Breast epithelium (tissue), 4 donors: Measurements from ENCODE around the gene PNKD. TPM values are rescaled to one million over a fixed set of nuclear protein-coding genes. Genes with fewer than 3 reads are reported as not detected.
A peak's percentile ranks its signal among the peaks of the same experiment; 100 is the strongest.

ENCODE experiments used
- DNase-seq, 2 donors: peaks; one replicate each; pipeline ENCODE4 v3.0.0-alpha.2; 2019; ENCODE audit warnings: low spot score in 2 of 2
- H3K27ac ChIP-seq, 2 donors: fragments of 200-600 bp; sonication (generic) in 1 of 2; one replicate each; pipeline ENCODE4 v1.5.1; 2016 to 2019; ENCODE audit warnings: mild to moderate bottlenecking in 1 of 2
- H3K27me3 ChIP-seq, 2 donors: fragments of 200-600 bp; sonication (generic) in 1 of 2; one replicate each; pipeline versions ENCODE4 v1.5.1 to v1.6.0; 2017 to 2019; ENCODE audit warnings: control low read depth in 1 of 2, mild to moderate bottlenecking in 1 of 2
- H3K36me3 ChIP-seq: fragments of 200-600 bp; one replicate; pipeline ENCODE4 v1.5.1; 2019
- H3K4me1 ChIP-seq, 2 donors: fragments of 200-600 bp; sonication (generic); one replicate each; pipeline ENCODE4 v1.5.1; 2016 to 2019; ENCODE audit warnings: control low read depth in 1 of 2
- H3K4me3 ChIP-seq, 3 donors: fragments of 200-600 bp; sonication (generic); 1 replicate in 2 of 3; 2 replicates in 1 of 3; pipeline ENCODE4 v1.5.1; 2016 to 2019; ENCODE audit warnings: mild to moderate bottlenecking in 3 of 3, moderate library complexity in 2 of 3
- H3K9me3 ChIP-seq, 2 donors: fragments of 200-600 bp; sonication (generic) in 1 of 2; one replicate each; pipeline ENCODE4 v1.5.1; 2016 to 2019; ENCODE audit warnings: control low read depth in 1 of 2
- POLR2A ChIP-seq: fragments of 450-650 bp; IDR thresholded peaks from one replicate; pipeline ENCODE4 v1.6.1; 2016; ENCODE audit warnings: antibody characterized with exemption, mild to moderate bottlenecking, moderate library complexity
- POLR2AphosphoS5 ChIP-seq, 3 donors: sonication (generic); formaldehyde crosslinking; IDR thresholded peaks; one replicate each; pipeline ENCODE4 v1.6.1; 2017; ENCODE audit warnings: antibody characterized with exemption in 3 of 3
- intact Hi-C: fragments of 100-400 bp; cut with DNase I; formaldehyde crosslinking; loops from one replicate; pipeline ENCODE4 v1.15.1; 2023; ENCODE audit warnings: low total_unique reads
- total RNA-seq, 3 donors: library from RNA; depleted of rRNA; stranded (reverse); fragments of >200 nt; gene quantifications; one replicate each; pipeline ENCODE4 v1.1.0, GENCODE V29; 2016
- TF ChIP-seq, protein P1 (sequence below), 3 donors: fragments of 450-650 bp; IDR thresholded peaks; one replicate each; pipeline ENCODE4 v1.5.1; 2016 to 2017; ENCODE audit warnings: antibody characterized with exemption in 3 of 3, mild to moderate bottlenecking in 3 of 3, moderate library complexity in 3 of 3

The PNKD gene
- total RNA-seq, 3 donors from 2014 or later: 30.2 to 48.3 (median 35.6) TPM

DNA sequence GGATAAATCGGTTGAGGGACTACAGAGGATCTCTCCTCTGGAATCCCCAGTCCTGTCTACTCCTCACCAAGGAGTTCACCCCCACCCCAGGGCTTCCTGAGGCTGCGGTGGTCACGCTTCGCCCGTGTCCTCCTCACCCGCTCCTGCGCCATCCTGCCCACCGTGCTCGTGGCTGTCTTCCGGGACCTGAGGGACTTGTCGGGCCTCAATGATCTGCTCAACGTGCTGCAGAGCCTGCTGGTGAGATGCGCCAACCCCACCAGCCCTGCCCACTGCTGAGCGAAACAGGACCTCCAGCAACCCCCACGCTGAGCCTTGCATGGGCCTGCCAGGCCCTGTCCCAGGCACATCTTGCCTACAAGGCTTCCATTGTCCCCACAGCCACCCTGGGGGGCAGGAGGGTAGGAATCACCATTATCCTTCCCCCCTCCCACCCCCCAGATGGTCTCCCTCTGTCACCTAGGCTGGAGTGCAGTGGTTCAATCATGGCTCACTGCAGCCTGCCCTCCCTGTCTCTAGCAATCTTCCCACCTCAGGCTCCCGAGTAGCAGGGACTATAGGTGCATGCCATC, 122.7 kb downstream of the PNKD start:
- TF ChIP-seq POLR2AphosphoS5 (IDR thresholded peaks at IDR 0.05) (no peak), POLR2A (no peak)
- TF ChIP-seq, protein P1, sequence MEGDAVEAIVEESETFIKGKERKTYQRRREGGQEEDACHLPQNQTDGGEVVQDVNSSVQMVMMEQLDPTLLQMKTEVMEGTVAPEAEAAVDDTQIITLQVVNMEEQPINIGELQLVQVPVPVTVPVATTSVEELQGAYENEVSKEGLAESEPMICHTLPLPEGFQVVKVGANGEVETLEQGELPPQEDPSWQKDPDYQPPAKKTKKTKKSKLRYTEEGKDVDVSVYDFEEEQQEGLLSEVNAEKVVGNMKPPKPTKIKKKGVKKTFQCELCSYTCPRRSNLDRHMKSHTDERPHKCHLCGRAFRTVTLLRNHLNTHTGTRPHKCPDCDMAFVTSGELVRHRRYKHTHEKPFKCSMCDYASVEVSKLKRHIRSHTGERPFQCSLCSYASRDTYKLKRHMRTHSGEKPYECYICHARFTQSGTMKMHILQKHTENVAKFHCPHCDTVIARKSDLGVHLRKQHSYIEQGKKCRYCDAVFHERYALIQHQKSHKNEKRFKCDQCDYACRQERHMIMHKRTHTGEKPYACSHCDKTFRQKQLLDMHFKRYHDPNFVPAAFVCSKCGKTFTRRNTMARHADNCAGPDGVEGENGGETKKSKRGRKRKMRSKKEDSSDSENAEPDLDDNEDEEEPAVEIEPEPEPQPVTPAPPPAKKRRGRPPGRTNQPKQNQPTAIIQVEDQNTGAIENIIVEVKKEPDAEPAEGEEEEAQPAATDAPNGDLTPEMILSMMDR (IDR thresholded peaks at IDR 0.05): no peak
- no peaks in the 10 kb centered on the region for H3K27me3 ChIP-seq
- H3K4me3 ChIP-seq: no peak overlapping the region
- intact Hi-C loops: no loop called here
- H3K4me1 ChIP-seq: peaks cover 0 to 3% of the 10 kb centered on the region in 2 donors
- H3K9me3 ChIP-seq: no peaks in the 10 kb centered on the region
- no peak for DNase-seq
- no peak overlapping the region for H3K27ac ChIP-seq
- H3K36me3 ChIP-seq: no peaks in the 10 kb centered on the region

DNA sequence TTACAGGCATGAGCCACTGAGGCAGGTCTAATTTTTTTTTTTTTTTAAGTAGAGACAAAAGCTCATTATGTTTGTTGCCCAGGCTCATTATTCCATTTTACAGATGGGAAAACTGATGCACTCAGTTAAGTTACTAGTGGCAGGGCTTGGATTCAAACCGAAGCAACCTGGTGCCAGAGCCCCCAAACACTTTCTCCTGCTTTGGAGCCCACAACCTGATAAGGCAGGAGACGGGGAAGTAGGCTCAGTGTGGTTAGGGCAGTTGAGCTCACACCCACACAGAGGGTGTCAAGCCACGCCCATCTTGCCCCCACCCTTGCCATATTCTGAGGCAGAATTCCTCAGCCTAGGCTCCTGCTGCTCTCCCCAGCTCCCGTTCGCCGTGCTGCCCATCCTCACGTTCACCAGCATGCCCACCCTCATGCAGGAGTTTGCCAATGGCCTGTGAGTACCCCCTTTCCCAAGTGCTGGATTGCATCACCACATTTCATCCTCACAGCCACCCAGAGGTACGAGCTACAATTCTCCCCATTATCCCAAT, 123.5 kb downstream of the PNKD start:
- intact Hi-C loops: no loop called here
- H3K4me1 ChIP-seq: peaks cover 0 to 3% of the 10 kb centered on the region in 2 donors
- no peaks in the 10 kb centered on the region for H3K36me3 ChIP-seq
- no peak overlapping the region for H3K27ac ChIP-seq
- H3K27me3 ChIP-seq: no peaks in the 10 kb centered on the region
- TF ChIP-seq POLR2AphosphoS5 (IDR thresholded peaks at IDR 0.05) (no peak), POLR2A (no peak)
- TF ChIP-seq, protein P1 (IDR thresholded peaks at IDR 0.05): no peak
- H3K9me3 ChIP-seq: no peaks in the 10 kb centered on the region
- H3K4me3 ChIP-seq: no peak overlapping the region
- DNase-seq: no peak

DNA sequence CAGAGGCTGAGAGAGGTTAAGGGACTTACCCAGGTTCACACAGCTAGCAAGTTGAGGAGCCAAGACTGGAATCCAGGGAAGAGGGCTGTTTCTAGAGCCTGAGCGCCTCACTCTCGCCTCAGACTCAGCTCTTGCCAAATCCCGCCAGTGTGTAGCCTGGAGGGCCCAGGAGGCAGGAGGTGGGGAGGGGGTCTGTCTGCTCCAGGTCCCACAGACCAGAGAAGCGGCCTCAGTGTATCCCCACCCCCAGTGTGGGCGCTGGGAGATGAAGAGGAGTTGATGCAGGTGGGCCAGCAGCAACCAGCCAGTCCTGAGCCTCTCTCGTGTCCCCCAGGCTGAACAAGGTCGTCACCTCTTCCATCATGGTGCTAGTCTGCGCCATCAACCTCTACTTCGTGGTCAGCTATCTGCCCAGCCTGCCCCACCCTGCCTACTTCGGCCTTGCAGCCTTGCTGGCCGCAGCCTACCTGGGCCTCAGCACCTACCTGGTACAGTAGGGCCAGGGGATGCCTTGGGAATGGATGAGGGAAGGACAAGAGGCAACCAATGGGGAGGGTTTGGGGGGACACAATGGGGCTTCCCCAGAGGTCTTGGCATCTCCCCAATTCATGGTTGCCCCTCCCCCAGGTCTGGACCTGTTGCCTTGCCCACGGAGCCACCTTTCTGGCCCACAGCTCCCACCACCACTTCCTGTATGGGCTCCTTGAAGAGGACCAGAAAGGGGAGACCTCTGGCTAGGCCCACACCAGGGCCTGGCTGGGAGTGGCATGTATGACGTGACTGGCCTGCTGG, 124.2 kb downstream of the PNKD start:
- H3K4me3 ChIP-seq: no peak overlapping the region
- peaks cover 0 to 3% of the 10 kb centered on the region in 2 donors for H3K4me1 ChIP-seq
- peak overlapping the region; percentile 21 to 97 for H3K27ac ChIP-seq
- no peak for DNase-seq
- TF ChIP-seq POLR2AphosphoS5 (IDR thresholded peaks at IDR 0.05): no peak
- no peak for TF ChIP-seq POLR2A
- TF ChIP-seq, protein P1 (IDR thresholded peaks at IDR 0.05): no peak
- intact Hi-C loops: no loop called here
- no peaks in the 10 kb centered on the region for H3K9me3 ChIP-seq
- H3K36me3 ChIP-seq: no peaks in the 10 kb centered on the region
- H3K27me3 ChIP-seq: no peaks in the 10 kb centered on the region

DNA sequence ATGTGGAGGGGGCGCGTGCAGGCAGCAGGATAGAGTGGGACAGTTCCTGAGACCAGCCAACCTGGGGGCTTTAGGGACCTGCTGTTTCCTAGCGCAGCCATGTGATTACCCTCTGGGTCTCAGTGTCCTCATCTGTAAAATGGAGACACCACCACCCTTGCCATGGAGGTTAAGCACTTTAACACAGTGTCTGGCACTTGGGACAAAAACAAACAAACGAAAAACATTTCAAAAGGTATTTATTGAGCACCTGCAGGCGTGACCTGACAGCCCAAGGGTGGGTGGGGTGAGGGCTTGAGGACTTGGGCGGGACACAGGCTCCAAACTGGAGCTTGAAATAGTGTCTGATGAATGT, 124.7 kb downstream of the PNKD start:
- no peak for TF ChIP-seq POLR2AphosphoS5 (IDR thresholded peaks at IDR 0.05)
- no peak for TF ChIP-seq POLR2A
- TF ChIP-seq, protein P1 (IDR thresholded peaks at IDR 0.05): no peak
- intact Hi-C loops: no loop called here
- H3K36me3 ChIP-seq: no peaks in the 10 kb centered on the region
- H3K27me3 ChIP-seq: no peaks in the 10 kb centered on the region
- H3K4me3 ChIP-seq: no peak overlapping the region
- DNase-seq: no peak
- H3K4me1 ChIP-seq: peaks cover 0 to 3% of the 10 kb centered on the region in 2 donors
- peak overlapping the region; percentile 21 to 97 for H3K27ac ChIP-seq
- no peaks in the 10 kb centered on the region for H3K9me3 ChIP-seq

DNA sequence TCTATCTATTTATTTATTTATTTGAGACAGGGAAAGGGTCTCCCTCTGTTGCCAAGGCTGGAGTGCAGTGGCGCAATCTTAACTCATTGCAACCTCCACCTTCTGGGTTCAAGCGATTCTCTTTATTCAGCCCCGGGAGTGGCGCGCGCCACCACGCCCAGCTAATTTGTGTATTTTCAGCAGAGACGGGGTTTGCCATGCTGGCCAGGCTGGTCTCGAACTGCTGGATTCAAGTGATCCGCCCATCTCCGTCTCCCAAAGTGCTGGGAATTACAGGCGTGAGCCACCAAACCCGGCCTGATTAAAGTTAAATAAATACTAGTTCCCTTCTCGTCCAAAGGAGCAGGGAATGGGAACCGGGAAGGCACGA, 125.1 kb downstream of the PNKD start:
- DNase-seq: no peak
- H3K27me3 ChIP-seq: no peaks in the 10 kb centered on the region
- peak overlapping the region; percentile 97 to 100 (median 98) for H3K4me3 ChIP-seq
- intact Hi-C loops: no loop called here
- TF ChIP-seq, protein P1 (IDR thresholded peaks at IDR 0.05): no peak
- H3K4me1 ChIP-seq: peaks cover 0 to 3% of the 10 kb centered on the region in 2 donors
- no peaks in the 10 kb centered on the region for H3K36me3 ChIP-seq
- H3K27ac ChIP-seq: peak overlapping the region; percentile 97 to 99
- no peaks in the 10 kb centered on the region for H3K9me3 ChIP-seq
